AG09309 (cell line): Measurements from ENCODE around the gene HIVEP3.

Experiments
- DNase-seq: peaks from one replicate; pipeline ENCODE4 v3.0.0-alpha.2; 2010; ENCODE audit warnings: low read depth
- H3K4me3 ChIP-seq: 2 replicates; pipeline ENCODE4 v1.5.1; 2011; ENCODE audit warnings: mild to moderate bottlenecking, low read depth, low read length, moderate library complexity; ENCODE audit not compliant: control insufficient read depth
- CTCF ChIP-seq: IDR thresholded peaks from 2 replicates; pipeline ENCODE4 v1.5.1; 2011; ENCODE audit warnings: mild to moderate bottlenecking, low read depth, low read length, inconsistent platforms; ENCODE audit not compliant: insufficient read depth, control insufficient read depth; ENCODE audit errors: missing control alignments

Gene HIVEP3

GRCh38 chr1:41809692-41810091 is 109.0 kb downstream of the HIVEP3 start:
- TF ChIP-seq CTCF = no peak
- no peak for DNase-seq

GRCh38 chr1:41807390-41807789 is 111.3 kb downstream of the HIVEP3 start:
- TF ChIP-seq CTCF = no peak
- H3K4me3 ChIP-seq = no peak overlapping the region
- DNase-seq = no peak

More at GRCh38 chr1:41809692-41810091, 109.0 kb downstream of the HIVEP3 start:
- H3K4me3 ChIP-seq = no peak overlapping the region

DNA sequence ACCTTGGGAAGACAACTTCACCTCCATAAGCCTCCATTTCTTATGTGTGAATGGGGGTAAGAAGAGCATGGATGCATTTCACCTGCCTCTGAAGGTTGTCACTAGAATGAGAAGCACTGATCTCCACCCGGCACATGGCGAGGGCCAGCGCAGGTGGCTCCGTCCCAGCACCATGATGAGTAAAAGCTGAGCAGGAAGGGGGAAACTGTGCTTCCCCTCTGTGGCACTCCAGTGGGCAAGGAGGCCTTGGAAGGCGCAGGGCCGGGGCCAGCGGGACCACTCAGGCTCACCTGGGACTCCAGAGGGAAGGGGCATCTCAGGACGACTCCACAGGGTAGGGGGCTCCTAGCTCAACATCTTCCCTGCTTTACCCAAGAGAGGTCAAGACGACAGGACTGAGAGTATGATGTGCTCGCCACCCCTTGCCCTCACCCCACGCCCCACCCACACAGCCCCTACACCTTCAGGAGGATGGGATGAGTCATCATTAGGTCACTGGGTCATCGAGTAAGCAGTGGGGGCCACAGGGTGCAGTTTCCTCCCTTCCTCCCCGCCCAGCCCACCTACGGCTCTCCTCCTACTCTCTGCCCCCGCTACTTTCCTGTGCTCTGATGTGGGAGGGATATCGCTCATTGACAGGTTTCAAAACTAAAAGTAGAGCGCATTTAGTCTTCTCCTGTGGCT is 112.1 kb downstream of the HIVEP3 start:
- H3K4me3 ChIP-seq = no peak overlapping the region
- no peak for TF ChIP-seq CTCF
- no peak for DNase-seq

- no peak overlapping the region for H3K4me3 ChIP-seq
- DNase-seq = no peak
- TF ChIP-seq CTCF = no peak
These were observed 112.8 kb downstream of the HIVEP3 start for GRCh38 chr1:41805771-41806471.

GRCh38 chr1:41804176-41804575 is 114.5 kb downstream of the HIVEP3 start:
- TF ChIP-seq CTCF = no peak
- no peak for DNase-seq
- no peak overlapping the region for H3K4me3 ChIP-seq

- no peak overlapping the region for H3K4me3 ChIP-seq
- DNase-seq = no peak
- no peak for TF ChIP-seq CTCF
These were observed 115.1 kb downstream of the HIVEP3 start for GRCh38 chr1:41803656-41804055.
